ENCODE data around the gene ZNF354C. TPM values are rescaled to one million over a fixed set of nuclear protein-coding genes. Genes with fewer than 3 reads are reported as not detected.

ZNF354C gene
- 1 to 10 TPM; 6.8 to 7.5 TPM for total RNA-seq

DNA sequence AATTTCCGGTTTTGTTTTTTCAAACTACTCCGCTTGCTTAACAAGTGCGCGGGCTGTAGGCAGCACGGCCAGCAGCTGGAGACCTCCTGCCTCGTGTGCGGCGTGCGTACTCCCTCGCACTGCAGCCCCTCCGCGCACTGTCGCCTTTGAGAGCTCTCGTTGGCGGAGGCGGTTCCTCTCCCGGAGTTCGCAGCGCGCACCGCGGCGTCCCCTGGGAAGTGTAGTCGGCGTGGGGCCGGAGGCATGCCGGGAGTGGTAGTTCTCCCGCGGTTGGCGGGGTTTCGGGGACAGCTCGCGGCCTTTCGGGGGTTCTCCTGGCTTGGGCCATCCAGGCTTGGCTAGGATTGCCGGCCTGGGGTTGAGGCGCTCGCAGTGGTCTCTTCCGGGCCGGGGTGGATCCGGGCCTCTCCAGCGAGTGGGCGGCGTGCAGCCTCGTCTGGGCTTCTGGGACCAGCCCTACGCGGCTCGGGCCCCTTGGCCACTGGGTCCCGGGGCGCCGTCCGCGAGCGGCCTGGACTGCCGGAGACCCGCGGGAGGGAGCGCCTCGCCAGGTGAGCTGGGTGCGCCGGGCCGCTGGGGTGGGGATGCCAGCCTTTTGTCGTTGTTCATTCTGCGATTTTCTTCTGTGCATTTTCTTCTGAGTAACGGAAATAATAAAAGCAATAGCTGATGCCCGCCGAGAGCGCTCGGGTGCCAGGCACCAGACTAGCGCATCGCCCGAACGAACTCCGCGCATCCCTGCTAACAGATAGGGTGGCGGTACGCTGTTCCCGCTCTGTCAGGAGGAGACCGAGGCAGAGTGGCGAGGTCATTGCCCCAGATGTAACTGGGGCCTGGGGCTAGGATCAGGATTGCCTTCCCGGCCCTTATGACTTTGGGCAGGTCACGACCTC lies at the start of gene ZNF354C:
Gene ZNF354C, plus strand, starts transcription at position 258 of the 893 bp plus-strand sequence. CDS start 1,696 bp downstream, outside the sequence.
- ATAC-seq (peak; percentile 98), DNase-seq (peak; percentile 91)
- H3K27ac Mint-ChIP-seq, result peak within 1 kb of the TSS; percentile 87
- peaks cover 23% of the 10 kb centered on the region for H3K4me1 Mint-ChIP-seq (ENCODE audit: low read depth)
- H3K27me3 Mint-ChIP-seq (ENCODE audit: low read depth), result no peaks in the 10 kb centered on the region
- POLR2A ChIA-PET, result interaction anchor here (0.7 to 1.5 kb wide), 5 partner anchors 14 to 201 kb away, joined by 3 to 7 read pairs (median 3); partner anchors contain the start of gene ZNF354B
- H3K4me3 Mint-ChIP-seq, result peak within 1 kb of the TSS; percentile 80
- H3K9me3 Mint-ChIP-seq (ENCODE audit: insufficient read depth), result peaks cover 41% of the 10 kb centered on the region
- CTCF ChIA-PET, result interaction anchor here (0.8 to 1.1 kb wide), 2 partner anchors 13 to 329 kb away, joined by 3 read pairs; no protein-coding TSS in a partner anchor
- H3K36me3 Mint-ChIP-seq (ENCODE audit: low read depth), result peaks cover 54% of the 10 kb centered on the region

DNA sequence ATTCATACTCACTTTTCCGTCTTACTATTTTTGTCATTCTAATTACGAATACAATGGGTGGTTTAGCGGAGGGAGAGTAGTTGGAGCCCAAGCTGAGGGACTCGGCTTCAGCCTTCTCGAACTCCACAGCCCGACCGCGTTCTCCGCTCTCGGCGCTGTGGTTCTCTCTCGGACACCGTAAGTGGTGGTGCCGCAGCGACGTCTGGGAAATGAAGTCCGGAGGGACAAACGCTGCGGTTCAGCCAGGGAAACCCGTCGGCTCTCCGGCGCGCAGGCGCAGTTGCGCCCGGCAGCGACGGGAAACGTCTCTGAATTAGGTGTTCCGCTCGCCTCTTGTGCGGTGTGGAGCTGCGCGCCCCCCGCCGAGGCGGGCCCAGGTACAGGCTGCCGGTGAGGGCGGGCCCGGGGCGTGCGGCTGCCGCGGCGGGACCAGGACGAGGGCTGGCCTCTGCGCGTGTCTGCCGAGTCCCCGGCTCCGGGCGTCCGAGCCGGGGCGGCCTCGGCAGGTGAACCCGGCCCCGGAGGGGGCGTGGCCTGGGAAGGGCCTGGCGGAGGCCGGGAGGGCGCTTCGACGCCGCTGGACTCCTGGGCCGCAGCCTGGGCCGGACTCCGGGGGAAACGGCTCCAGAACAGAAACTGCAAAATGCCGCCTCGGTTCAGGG lies 36.5 kb upstream of the ZNF354C start, which contains the start of gene ZNF879:
Gene ZNF879, plus strand, starts transcription at position 277 of the 662 bp plus-strand sequence. CDS start 1,201 bp downstream, outside the sequence.
- Mint-ChIP-seq H3K27me3 (ENCODE audit: low read depth) (no peaks in the 10 kb centered on the region), H3K9me3 (ENCODE audit: insufficient read depth) (peaks cover 24% of the 10 kb centered on the region), H3K4me3 (peak within 1 kb of the TSS; percentile 93), H3K4me1 (ENCODE audit: low read depth) (peaks cover 8% of the 10 kb centered on the region), H3K27ac (peak within 1 kb of the TSS; percentile 81), H3K36me3 (ENCODE audit: low read depth) (peaks cover 44% of the 10 kb centered on the region)
- ChIA-PET POLR2A (interaction anchor here (1.7 to 2.2 kb wide), 2 partner anchors 37 to 63 kb away, joined by 4 to 7 read pairs; partner anchors contain the start of gene ZNF354C), CTCF (no interaction called here)
- peak; percentile 95 for DNase-seq
- ATAC-seq, result peak; percentile 94

- POLR2A ChIA-PET, result no interaction called here
- DNase-seq (no peak), ATAC-seq (no peak)
- Mint-ChIP-seq H3K27ac (no peak overlapping the region), H3K4me1 (ENCODE audit: low read depth) (no peaks in the 10 kb centered on the region), H3K4me3 (no peak overlapping the region), H3K27me3 (ENCODE audit: low read depth) (no peaks in the 10 kb centered on the region), H3K36me3 (ENCODE audit: low read depth) (peaks cover 67% of the 10 kb centered on the region), H3K9me3 (ENCODE audit: insufficient read depth) (peaks cover 80% of the 10 kb centered on the region)
- CTCF ChIA-PET, result no interaction called here
Measured at GRCh38 chr5:179033004-179033580, 27.1 kb upstream of the ZNF354C start.

DNA sequence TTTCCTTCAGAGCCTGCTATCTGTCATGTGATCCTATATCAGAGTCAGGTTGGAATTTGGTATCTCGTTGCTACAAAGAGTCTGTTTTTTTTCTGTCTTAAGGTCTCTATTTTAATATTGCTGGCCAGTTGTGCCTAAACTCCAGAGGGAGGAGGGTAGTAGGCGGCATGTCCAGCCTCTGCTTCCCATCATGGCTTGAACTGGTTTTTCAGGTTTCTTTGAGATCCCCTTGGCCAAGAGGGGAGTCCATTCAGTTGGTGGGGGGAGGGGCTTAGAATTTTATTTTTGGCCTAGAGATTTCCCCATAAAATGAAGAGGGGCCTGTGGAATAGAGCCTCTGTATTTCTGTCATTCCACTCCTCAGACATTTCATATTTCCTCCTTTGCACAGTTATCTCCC lies 15.4 kb upstream of the ZNF354C start:
- POLR2A ChIA-PET, result no interaction called here
- no peak for DNase-seq
- H3K4me3 Mint-ChIP-seq, result no peak overlapping the region
- CTCF ChIA-PET, result no interaction called here
- no peaks in the 10 kb centered on the region for H3K36me3 Mint-ChIP-seq (ENCODE audit: low read depth)
- H3K27ac Mint-ChIP-seq, result no peak overlapping the region
- no peaks in the 10 kb centered on the region for H3K27me3 Mint-ChIP-seq (ENCODE audit: low read depth)
- ATAC-seq, result no peak
- H3K4me1 Mint-ChIP-seq (ENCODE audit: low read depth), result no peaks in the 10 kb centered on the region
- H3K9me3 Mint-ChIP-seq (ENCODE audit: insufficient read depth), result peaks cover 39% of the 10 kb centered on the region

DNA sequence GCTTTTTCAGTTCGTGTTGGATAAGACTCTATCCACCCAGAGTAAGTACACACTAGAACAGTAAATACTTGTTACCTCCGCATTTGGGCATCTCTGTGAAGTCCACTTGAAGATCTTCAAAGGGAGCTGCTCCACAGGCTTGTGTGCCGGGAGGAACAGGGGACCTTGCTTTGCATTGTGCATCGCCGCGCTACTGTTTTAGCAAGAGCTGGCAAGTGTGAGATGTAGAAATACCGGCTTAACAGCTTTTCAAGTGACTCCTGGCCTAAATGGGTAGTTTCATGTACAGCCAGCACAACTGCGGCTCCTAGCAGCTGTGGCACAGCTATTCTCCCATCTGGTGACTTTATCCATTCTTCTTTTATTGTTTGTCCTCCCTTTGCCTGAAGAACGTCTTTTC lies 8.4 kb upstream of the ZNF354C start:
- H3K4me3 Mint-ChIP-seq, result no peak overlapping the region
- DNase-seq (no peak), ATAC-seq (no peak)
- no peaks in the 10 kb centered on the region for H3K4me1 Mint-ChIP-seq (ENCODE audit: low read depth)
- H3K9me3 Mint-ChIP-seq (ENCODE audit: insufficient read depth), result peaks cover 31% of the 10 kb centered on the region
- no peaks in the 10 kb centered on the region for H3K27me3 Mint-ChIP-seq (ENCODE audit: low read depth)
- POLR2A ChIA-PET, result no interaction called here
- H3K27ac Mint-ChIP-seq, result no peak overlapping the region
- H3K36me3 Mint-ChIP-seq (ENCODE audit: low read depth), result no peaks in the 10 kb centered on the region
- CTCF ChIA-PET, result no interaction called here

GRCh38 chr5:179054036-179054785 lies 6.0 kb upstream of the ZNF354C start:
- H3K4me1 Mint-ChIP-seq (ENCODE audit: low read depth), result no peaks in the 10 kb centered on the region
- H3K9me3 Mint-ChIP-seq (ENCODE audit: insufficient read depth), result peaks cover 23% of the 10 kb centered on the region
- H3K36me3 Mint-ChIP-seq (ENCODE audit: low read depth), result peaks cover 2% of the 10 kb centered on the region
- H3K27me3 Mint-ChIP-seq (ENCODE audit: low read depth), result no peaks in the 10 kb centered on the region
- H3K27ac Mint-ChIP-seq, result no peak overlapping the region
- ATAC-seq (no peak), DNase-seq (no peak)
- ChIA-PET CTCF (interaction anchor here (1.5 kb wide), 1 partner anchor 324 kb away, joined by 4 read pairs; the partner anchor contains the start of gene ZNF354A), POLR2A (no interaction called here)
- no peak overlapping the region for H3K4me3 Mint-ChIP-seq

- H3K27me3 Mint-ChIP-seq (ENCODE audit: low read depth), result no peaks in the 10 kb centered on the region
- CTCF ChIA-PET, result no interaction called here
Measured at GRCh38 chr5:179054876-179055275, 5.3 kb upstream of the ZNF354C start.

DNA sequence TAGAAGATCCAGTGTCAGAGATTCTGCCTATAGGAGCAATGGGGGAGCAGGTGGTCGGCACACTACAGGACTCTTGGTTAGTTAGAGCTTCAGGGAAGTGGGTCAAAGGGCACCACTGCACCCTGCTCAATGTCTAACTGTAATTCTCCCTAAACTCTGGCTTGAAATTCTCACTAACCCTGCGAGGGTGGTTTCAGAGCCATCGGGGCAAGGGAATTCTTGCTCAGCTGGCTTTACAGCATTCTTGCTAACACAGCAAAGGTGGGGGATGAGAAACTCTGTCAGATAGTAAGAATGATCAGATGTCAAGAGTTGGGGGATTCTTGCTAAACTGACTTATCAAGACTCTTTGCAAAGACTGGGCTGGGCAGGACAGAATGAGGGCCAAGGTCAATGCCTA lies 4.7 kb upstream of the ZNF354C start:
- ATAC-seq (no peak), DNase-seq (no peak)
- Mint-ChIP-seq H3K36me3 (ENCODE audit: low read depth) (peaks cover 9% of the 10 kb centered on the region), H3K27me3 (ENCODE audit: low read depth) (no peaks in the 10 kb centered on the region), H3K9me3 (ENCODE audit: insufficient read depth) (peaks cover 25% of the 10 kb centered on the region), H3K4me1 (ENCODE audit: low read depth) (peaks cover 10% of the 10 kb centered on the region), H3K4me3 (no peak overlapping the region), H3K27ac (no peak overlapping the region)
- ChIA-PET POLR2A (no interaction called here), CTCF (no interaction called here)

More at GRCh38 chr5:179054876-179055275, 5.3 kb upstream of the ZNF354C start:
- no peak for DNase-seq
- H3K27ac Mint-ChIP-seq, result no peak overlapping the region
- H3K4me1 Mint-ChIP-seq (ENCODE audit: low read depth), result peaks cover 6% of the 10 kb centered on the region
- ATAC-seq, result no peak
- peaks cover 8% of the 10 kb centered on the region for H3K36me3 Mint-ChIP-seq (ENCODE audit: low read depth)
- H3K4me3 Mint-ChIP-seq, result no peak overlapping the region
- H3K9me3 Mint-ChIP-seq (ENCODE audit: insufficient read depth), result peaks cover 26% of the 10 kb centered on the region
- POLR2A ChIA-PET, result no interaction called here

GRCh38 chr5:179055841-179056240 lies 4.3 kb upstream of the ZNF354C start:
- H3K9me3 Mint-ChIP-seq (ENCODE audit: insufficient read depth), result peaks cover 23% of the 10 kb centered on the region
- H3K36me3 Mint-ChIP-seq (ENCODE audit: low read depth), result peaks cover 12% of the 10 kb centered on the region
- ChIA-PET POLR2A (no interaction called here), CTCF (no interaction called here)
- no peak overlapping the region for H3K27ac Mint-ChIP-seq
- peaks cover 12% of the 10 kb centered on the region for H3K4me1 Mint-ChIP-seq (ENCODE audit: low read depth)
- DNase-seq (no peak), ATAC-seq (no peak)
- H3K4me3 Mint-ChIP-seq, result no peak overlapping the region
- no peaks in the 10 kb centered on the region for H3K27me3 Mint-ChIP-seq (ENCODE audit: low read depth)

- Mint-ChIP-seq H3K36me3 (ENCODE audit: low read depth) (peaks cover 60% of the 10 kb centered on the region), H3K27ac (peak overlapping the region; percentile 66), H3K27me3 (ENCODE audit: low read depth) (no peaks in the 10 kb centered on the region), H3K9me3 (ENCODE audit: insufficient read depth) (peaks cover 44% of the 10 kb centered on the region), H3K4me1 (ENCODE audit: low read depth) (peaks cover 23% of the 10 kb centered on the region), H3K4me3 (peak overlapping the region; percentile 80)
- DNase-seq (no peak), ATAC-seq (no peak)
- POLR2A ChIA-PET, result interaction anchor here (1.5 kb wide), 1 partner anchor 36 kb away, joined by 7 read pairs; no protein-coding TSS in a partner anchor
- CTCF ChIA-PET, result interaction anchor here (0.8 to 1.1 kb wide), 3 partner anchors 8 to 329 kb away, joined by 3 read pairs; no protein-coding TSS in a partner anchor
Measured at GRCh38 chr5:179061025-179061424, 852 bp downstream of the ZNF354C start.

- Mint-ChIP-seq H3K9me3 (ENCODE audit: insufficient read depth) (peaks cover 62% of the 10 kb centered on the region), H3K36me3 (ENCODE audit: low read depth) (peaks cover 93% of the 10 kb centered on the region), H3K4me1 (ENCODE audit: low read depth) (peaks cover 12% of the 10 kb centered on the region), H3K4me3 (no peak overlapping the region), H3K27ac (no peak overlapping the region), H3K27me3 (ENCODE audit: low read depth) (no peaks in the 10 kb centered on the region)
- DNase-seq (no peak), ATAC-seq (no peak)
- ChIA-PET CTCF (no interaction called here), POLR2A (no interaction called here)
Measured at GRCh38 chr5:179065703-179066102, 5.5 kb downstream of the ZNF354C start.

Measured in activated CD8-positive, alpha-beta T cell treated with anti-CD3 and anti-CD28 coated beads, Interleukin-2, amount 10 ng/mL, durations not matched to agents 7 days and 5 days (primary cell).